ENCODE measurements around the gene TIAM1. TPM values are rescaled to one million over a fixed set of nuclear protein-coding genes. Genes with fewer than 3 reads are reported as not detected.

The TIAM1 gene
- total RNA-seq, 1 experiment from 2014 or later = 28.7 TPM

DNA sequence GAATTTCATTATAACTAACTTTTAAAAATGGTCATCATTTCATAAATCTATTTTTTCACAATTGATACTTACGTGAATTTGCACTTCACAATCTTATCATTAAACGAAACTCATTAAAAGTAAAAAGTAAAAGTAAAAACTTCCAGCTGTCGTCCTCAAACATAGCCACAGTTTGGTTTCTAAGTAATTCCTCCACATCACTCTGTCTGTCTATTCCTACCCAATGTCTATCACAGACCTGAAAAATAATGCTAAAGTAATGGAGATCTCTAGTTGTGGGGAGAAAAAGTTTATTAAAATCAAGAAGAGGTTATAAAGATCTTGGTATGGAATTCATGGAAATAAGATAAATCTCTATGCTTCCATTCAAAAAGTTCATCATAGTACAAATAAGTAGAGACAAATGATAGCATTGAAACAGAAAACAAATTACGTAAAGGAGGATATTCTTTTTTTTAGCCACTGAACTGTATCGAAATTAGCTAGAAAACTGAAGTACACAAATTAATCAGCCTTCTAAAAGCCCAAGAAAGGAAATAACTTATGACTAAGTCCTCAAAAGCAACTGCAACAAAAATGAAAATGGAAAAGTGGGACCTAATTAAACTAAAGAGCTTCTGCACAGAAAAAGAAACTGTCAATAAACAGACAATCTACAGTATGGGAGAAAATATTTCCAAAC, 148.6 kb downstream of the TIAM1 start:
- Mint-ChIP-seq H3K27ac (no peak overlapping the region), H3K36me3 (peaks cover 3% of the 10 kb centered on the region; the same call in 1 of the 2 replicates), H3K27me3 (ENCODE audit: low read depth) (no peaks in the 10 kb centered on the region), H3K4me1 (peaks cover 22% of the 10 kb centered on the region), H3K9me3 (peaks cover 6% of the 10 kb centered on the region), H3K4me3 (no peak overlapping the region)
- TF ChIP-seq, protein P1, sequence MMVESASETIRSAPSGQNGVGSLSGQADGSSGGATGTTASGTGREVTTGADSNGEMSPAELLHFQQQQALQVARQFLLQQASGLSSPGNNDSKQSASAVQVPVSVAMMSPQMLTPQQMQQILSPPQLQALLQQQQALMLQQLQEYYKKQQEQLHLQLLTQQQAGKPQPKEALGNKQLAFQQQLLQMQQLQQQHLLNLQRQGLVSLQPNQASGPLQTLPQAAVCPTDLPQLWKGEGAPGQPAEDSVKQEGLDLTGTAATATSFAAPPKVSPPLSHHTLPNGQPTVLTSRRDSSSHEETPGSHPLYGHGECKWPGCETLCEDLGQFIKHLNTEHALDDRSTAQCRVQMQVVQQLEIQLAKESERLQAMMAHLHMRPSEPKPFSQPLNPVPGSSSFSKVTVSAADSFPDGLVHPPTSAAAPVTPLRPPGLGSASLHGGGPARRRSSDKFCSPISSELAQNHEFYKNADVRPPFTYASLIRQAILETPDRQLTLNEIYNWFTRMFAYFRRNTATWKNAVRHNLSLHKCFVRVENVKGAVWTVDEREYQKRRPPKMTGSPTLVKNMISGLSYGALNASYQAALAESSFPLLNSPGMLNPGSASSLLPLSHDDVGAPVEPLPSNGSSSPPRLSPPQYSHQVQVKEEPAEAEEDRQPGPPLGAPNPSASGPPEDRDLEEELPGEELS (CRISPR knock-in tag; IDR thresholded peaks at IDR 0.05) = no peak
- no peak for TF ChIP-seq ZNF396 (CRISPR knock-in tag; IDR thresholded peaks at IDR 0.05; ENCODE audit: borderline replicate concordance)
- no peak for TF ChIP-seq NFE2L1 (CRISPR knock-in tag; IDR thresholded peaks at IDR 0.05)
- no peak for TF ChIP-seq KAT7 (CRISPR knock-in tag; IDR thresholded peaks at IDR 0.05; ENCODE audit: borderline replicate concordance)
- no peak for TF ChIP-seq ZBTB21 (CRISPR knock-in tag; IDR thresholded peaks at IDR 0.05; ENCODE audit: borderline replicate concordance)
- no peak for TF ChIP-seq HMGA2 (CRISPR knock-in tag; IDR thresholded peaks at IDR 0.05)
- TF ChIP-seq E2F5 (CRISPR knock-in tag; IDR thresholded peaks at IDR 0.05) = no peak
- no peak for TF ChIP-seq GABPB1 (CRISPR knock-in tag; IDR thresholded peaks at IDR 0.05)
- TF ChIP-seq ZNF263 (CRISPR knock-in tag; IDR thresholded peaks at IDR 0.05; ENCODE audit: low read depth) = no peak
- TF ChIP-seq SOX15 (CRISPR knock-in tag; IDR thresholded peaks at IDR 0.05) = no peak
- TF ChIP-seq RELA (CRISPR knock-in tag; IDR thresholded peaks at IDR 0.05; ENCODE audit: borderline replicate concordance) = no peak
- TF ChIP-seq, protein P2, sequence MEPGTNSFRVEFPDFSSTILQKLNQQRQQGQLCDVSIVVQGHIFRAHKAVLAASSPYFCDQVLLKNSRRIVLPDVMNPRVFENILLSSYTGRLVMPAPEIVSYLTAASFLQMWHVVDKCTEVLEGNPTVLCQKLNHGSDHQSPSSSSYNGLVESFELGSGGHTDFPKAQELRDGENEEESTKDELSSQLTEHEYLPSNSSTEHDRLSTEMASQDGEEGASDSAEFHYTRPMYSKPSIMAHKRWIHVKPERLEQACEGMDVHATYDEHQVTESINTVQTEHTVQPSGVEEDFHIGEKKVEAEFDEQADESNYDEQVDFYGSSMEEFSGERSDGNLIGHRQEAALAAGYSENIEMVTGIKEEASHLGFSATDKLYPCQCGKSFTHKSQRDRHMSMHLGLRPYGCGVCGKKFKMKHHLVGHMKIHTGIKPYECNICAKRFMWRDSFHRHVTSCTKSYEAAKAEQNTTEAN (CRISPR knock-in tag; IDR thresholded peaks at IDR 0.05) = no peak
- TF ChIP-seq ELF4 (CRISPR knock-in tag; IDR thresholded peaks at IDR 0.05; ENCODE audit: low read depth) = no peak
- ChIA-PET POLR2A (no interaction called here), CTCF (interaction anchor here (0.6 to 1.4 kb wide), 4 partner anchors 21 to 385 kb away, joined by 3 to 4 read pairs (median 3); no protein-coding TSS in a partner anchor)
- no peak for ATAC-seq
- no peak for DNase-seq (ENCODE audit: low spot score)

DNA sequence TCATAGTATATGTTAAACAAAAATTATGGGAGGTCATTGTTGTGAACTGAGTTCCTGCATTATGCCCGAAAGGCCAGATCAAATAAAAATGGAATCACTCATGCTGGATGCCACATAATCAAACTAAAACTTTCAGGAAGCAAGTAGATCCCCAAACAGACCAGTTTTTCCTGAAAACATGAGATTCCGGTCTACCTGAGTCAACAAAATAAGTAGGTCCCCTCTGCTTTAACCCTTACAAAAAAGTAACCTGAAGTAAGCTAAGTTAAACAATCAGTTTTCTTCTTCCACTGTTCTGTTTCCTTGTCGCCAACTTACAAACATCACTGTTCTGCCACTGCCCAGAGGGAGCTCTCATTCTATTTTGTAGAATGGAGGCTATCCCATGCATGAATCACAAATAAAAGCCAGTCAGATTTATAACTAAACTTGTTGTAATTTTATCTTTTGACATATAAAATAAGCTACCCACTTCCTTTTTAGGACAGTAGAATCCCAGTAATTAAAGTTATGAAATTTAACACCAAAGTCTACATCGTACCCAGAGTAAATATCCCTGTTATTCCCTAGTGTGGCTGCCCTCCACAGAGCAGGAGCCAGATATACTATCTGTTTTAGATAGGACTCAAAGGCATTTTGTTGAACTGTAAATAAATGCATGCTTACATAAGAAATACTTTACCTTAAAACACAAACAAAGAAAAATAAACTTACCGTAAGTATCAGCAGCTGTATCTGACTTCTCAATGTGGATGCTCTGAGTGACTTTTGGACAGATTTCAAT, 149.4 kb downstream of the TIAM1 start:
- peak overlapping the region; percentile 69; the same call in 1 of the 2 replicates for H3K27ac Mint-ChIP-seq
- H3K9me3 Mint-ChIP-seq = peaks cover 6% of the 10 kb centered on the region
- peaks cover 3% of the 10 kb centered on the region; the same call in 1 of the 2 replicates for H3K36me3 Mint-ChIP-seq
- ChIA-PET POLR2A (interaction anchor here (0.7 kb wide), 1 partner anchor 306 kb away, joined by 4 read pairs; no protein-coding TSS in a partner anchor), CTCF (interaction anchor here (1.1 to 1.4 kb wide), 4 partner anchors 63 to 402 kb away, joined by 3 to 4 read pairs (median 3); no protein-coding TSS in a partner anchor)
- no peaks in the 10 kb centered on the region for H3K27me3 Mint-ChIP-seq (ENCODE audit: low read depth)
- DNase-seq (ENCODE audit: low spot score) (no peak), ATAC-seq (no peak)
- H3K4me3 Mint-ChIP-seq = no peak overlapping the region
- H3K4me1 Mint-ChIP-seq = peaks cover 22% of the 10 kb centered on the region
- no peak for TF ChIP-seq RORB (CRISPR knock-in tag; IDR thresholded peaks at IDR 0.05)
- no peak for TF ChIP-seq ERG (CRISPR knock-in tag; IDR thresholded peaks at IDR 0.05)
- TF ChIP-seq ZNF416 (CRISPR knock-in tag; IDR thresholded peaks at IDR 0.05) = no peak
- TF ChIP-seq USF2 (CRISPR knock-in tag; IDR thresholded peaks at IDR 0.05) = no peak
- TF ChIP-seq SMAD4 (CRISPR knock-in tag; IDR thresholded peaks at IDR 0.05) = no peak
- no peak for TF ChIP-seq CREB1 (CRISPR knock-in tag; IDR thresholded peaks at IDR 0.05)
- TF ChIP-seq ZNF121 (CRISPR knock-in tag; IDR thresholded peaks at IDR 0.05) = no peak
- TF ChIP-seq, protein P3, sequence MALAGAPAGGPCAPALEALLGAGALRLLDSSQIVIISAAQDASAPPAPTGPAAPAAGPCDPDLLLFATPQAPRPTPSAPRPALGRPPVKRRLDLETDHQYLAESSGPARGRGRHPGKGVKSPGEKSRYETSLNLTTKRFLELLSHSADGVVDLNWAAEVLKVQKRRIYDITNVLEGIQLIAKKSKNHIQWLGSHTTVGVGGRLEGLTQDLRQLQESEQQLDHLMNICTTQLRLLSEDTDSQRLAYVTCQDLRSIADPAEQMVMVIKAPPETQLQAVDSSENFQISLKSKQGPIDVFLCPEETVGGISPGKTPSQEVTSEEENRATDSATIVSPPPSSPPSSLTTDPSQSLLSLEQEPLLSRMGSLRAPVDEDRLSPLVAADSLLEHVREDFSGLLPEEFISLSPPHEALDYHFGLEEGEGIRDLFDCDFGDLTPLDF (CRISPR knock-in tag; IDR thresholded peaks at IDR 0.05) = no peak
- no peak for TF ChIP-seq NR3C1 (CRISPR knock-in tag; conservative IDR thresholded peaks at IDR 0.05; ENCODE audit: low read depth)
- TF ChIP-seq SOX15 (CRISPR knock-in tag; IDR thresholded peaks at IDR 0.05) = no peak
- TF ChIP-seq, protein P4, sequence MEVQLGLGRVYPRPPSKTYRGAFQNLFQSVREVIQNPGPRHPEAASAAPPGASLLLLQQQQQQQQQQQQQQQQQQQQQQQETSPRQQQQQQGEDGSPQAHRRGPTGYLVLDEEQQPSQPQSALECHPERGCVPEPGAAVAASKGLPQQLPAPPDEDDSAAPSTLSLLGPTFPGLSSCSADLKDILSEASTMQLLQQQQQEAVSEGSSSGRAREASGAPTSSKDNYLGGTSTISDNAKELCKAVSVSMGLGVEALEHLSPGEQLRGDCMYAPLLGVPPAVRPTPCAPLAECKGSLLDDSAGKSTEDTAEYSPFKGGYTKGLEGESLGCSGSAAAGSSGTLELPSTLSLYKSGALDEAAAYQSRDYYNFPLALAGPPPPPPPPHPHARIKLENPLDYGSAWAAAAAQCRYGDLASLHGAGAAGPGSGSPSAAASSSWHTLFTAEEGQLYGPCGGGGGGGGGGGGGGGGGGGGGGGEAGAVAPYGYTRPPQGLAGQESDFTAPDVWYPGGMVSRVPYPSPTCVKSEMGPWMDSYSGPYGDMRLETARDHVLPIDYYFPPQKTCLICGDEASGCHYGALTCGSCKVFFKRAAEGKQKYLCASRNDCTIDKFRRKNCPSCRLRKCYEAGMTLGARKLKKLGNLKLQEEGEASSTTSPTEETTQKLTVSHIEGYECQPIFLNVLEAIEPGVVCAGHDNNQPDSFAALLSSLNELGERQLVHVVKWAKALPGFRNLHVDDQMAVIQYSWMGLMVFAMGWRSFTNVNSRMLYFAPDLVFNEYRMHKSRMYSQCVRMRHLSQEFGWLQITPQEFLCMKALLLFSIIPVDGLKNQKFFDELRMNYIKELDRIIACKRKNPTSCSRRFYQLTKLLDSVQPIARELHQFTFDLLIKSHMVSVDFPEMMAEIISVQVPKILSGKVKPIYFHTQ (CRISPR knock-in tag; IDR thresholded peaks at IDR 0.05) = no peak

All from WTC11 (cell line).